NCI-H510A (cell line): ENCODE data around the gene ZNF609.

Source experiments
- DNase-seq: peaks from one replicate; lab custom pipeline; 2025; lab: John Stamatoyannopoulos, UW

Gene ZNF609

GRCh38 chr15:64460206-64460723, at the start of gene ZNF609:
ZNF609 (plus strand) TSS chr15:64460578; CDS start chr15:64499420, 38,842 bp downstream.
- DNase-seq: peak; percentile 82

GRCh38 chr15:64412216-64412615, 48.2 kb upstream of the ZNF609 start:
- DNase-seq: no peak

GRCh38 chr15:64422697-64423096, 37.7 kb upstream of the ZNF609 start:
- DNase-seq: no peak

GRCh38 chr15:64423970-64424369, 36.4 kb upstream of the ZNF609 start:
- no peak for DNase-seq

GRCh38 chr15:64425221-64425620, 35.2 kb upstream of the ZNF609 start:
- no peak for DNase-seq

- DNase-seq: no peak
Measured at GRCh38 chr15:64426845-64427465, 33.4 kb upstream of the ZNF609 start.

- DNase-seq: no peak
Measured at GRCh38 chr15:64429448-64429847, 30.9 kb upstream of the ZNF609 start.

GRCh38 chr15:64430000-64430735, 30.2 kb upstream of the ZNF609 start:
- DNase-seq: no peak

- no peak for DNase-seq
Measured at GRCh38 chr15:64437982-64438381, 22.4 kb upstream of the ZNF609 start.

GRCh38 chr15:64438653-64439447, 21.5 kb upstream of the ZNF609 start:
- DNase-seq: no peak

GRCh38 chr15:64441852-64442251, 18.5 kb upstream of the ZNF609 start:
- no peak for DNase-seq

GRCh38 chr15:64443016-64443415, 17.4 kb upstream of the ZNF609 start:
- no peak for DNase-seq

- no peak for DNase-seq
Measured at GRCh38 chr15:64443747-64444621, 16.4 kb upstream of the ZNF609 start.

GRCh38 chr15:64444836-64445235, 15.5 kb upstream of the ZNF609 start:
- no peak for DNase-seq

GRCh38 chr15:64447536-64448315, 12.7 kb upstream of the ZNF609 start:
- no peak for DNase-seq

GRCh38 chr15:64452988-64453688, 7.2 kb upstream of the ZNF609 start:
- no peak for DNase-seq

GRCh38 chr15:64453689-64454037, 6.7 kb upstream of the ZNF609 start:
- DNase-seq: no peak

GRCh38 chr15:64454282-64454681, 6.1 kb upstream of the ZNF609 start:
- DNase-seq: no peak

- no peak for DNase-seq
Measured at GRCh38 chr15:64455961-64456371, 4.4 kb upstream of the ZNF609 start.

GRCh38 chr15:64456634-64457108, 3.7 kb upstream of the ZNF609 start:
- no peak for DNase-seq
